ENCODE results near the gene PRKN.

GRCh38 chr6:161346717-161347116 is 1380.8 kb downstream of the PRKN start:
- TF ChIP-seq TARDBP (IDR thresholded peaks at IDR 0.05) (no peak), SUZ12 (IDR thresholded peaks at IDR 0.05) (no peak), FOXM1 (IDR thresholded peaks at IDR 0.05; ENCODE audit: borderline replicate concordance) (no peak), FOXA1 (IDR thresholded peaks at IDR 0.05) (no peak), NFRKB (IDR thresholded peaks at IDR 0.05) (no peak), LEF1 (IDR thresholded peaks at IDR 0.05; ENCODE audit: borderline replicate concordance) (no peak), L3MBTL2 (conservative IDR thresholded peaks at IDR 0.05) (no peak), CTBP1 (IDR thresholded peaks at IDR 0.05; ENCODE audit: borderline replicate concordance) (no peak), SP1 (IDR thresholded peaks at IDR 0.05) (no peak), FOXK2 (IDR thresholded peaks at IDR 0.05) (no peak), ELF4 (IDR thresholded peaks at IDR 0.05) (no peak), BHLHE40 (IDR thresholded peaks at IDR 0.05; ENCODE audit: borderline replicate concordance) (no peak)

All from HEK293T (cell line).